GM12874 (cell line): Measurements from ENCODE around the gene TANGO2.

Experiments
- CTCF ChIP-seq: IDR thresholded peaks from 2 replicates; pipeline ENCODE4 v1.5.1; 2011; ENCODE audit warnings: low read depth, mild to moderate bottlenecking, control low read depth, low read length, moderate library complexity; ENCODE audit not compliant: insufficient read depth

Gene TANGO2

GRCh38 chr22:20089226-20089976 is 68.5 kb downstream of the TANGO2 start:
- no peak for TF ChIP-seq CTCF

- TF ChIP-seq CTCF = no peak
These were observed 69.2 kb downstream of the TANGO2 start for GRCh38 chr22:20089977-20090729.

GRCh38 chr22:20090730-20091240 is 69.9 kb downstream of the TANGO2 start:
- TF ChIP-seq CTCF = no peak

- TF ChIP-seq CTCF = no peak
These were observed 71.0 kb downstream of the TANGO2 start for GRCh38 chr22:20091690-20092476.

- TF ChIP-seq CTCF = no peak
These were observed 71.6 kb downstream of the TANGO2 start for GRCh38 chr22:20092477-20092854.

- TF ChIP-seq CTCF = no peak
These were observed 72.7 kb downstream of the TANGO2 start for GRCh38 chr22:20093418-20094196.
